ENCODE measurements around the gene PTPRG.

DNA sequence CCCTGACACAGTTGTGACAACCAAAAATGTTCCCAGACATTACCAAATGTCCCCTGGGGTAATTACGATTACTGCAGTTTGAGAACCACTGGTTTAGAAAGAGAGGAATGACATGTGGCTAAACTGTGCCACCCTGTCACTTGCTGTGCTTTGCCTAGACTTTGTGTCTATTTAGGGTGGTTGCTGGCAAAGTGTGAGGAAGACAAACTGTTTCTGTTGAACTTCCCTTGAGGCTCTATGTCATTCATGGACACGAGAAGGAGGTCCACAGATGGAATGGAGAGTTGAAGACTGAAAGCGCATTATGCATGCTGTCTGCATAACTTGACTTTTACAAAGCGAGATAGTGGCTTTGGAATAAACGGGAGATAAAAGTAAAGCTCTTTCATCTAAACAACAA, 495.3 kb downstream of the PTPRG start:
- TF ChIP-seq, protein P1, sequence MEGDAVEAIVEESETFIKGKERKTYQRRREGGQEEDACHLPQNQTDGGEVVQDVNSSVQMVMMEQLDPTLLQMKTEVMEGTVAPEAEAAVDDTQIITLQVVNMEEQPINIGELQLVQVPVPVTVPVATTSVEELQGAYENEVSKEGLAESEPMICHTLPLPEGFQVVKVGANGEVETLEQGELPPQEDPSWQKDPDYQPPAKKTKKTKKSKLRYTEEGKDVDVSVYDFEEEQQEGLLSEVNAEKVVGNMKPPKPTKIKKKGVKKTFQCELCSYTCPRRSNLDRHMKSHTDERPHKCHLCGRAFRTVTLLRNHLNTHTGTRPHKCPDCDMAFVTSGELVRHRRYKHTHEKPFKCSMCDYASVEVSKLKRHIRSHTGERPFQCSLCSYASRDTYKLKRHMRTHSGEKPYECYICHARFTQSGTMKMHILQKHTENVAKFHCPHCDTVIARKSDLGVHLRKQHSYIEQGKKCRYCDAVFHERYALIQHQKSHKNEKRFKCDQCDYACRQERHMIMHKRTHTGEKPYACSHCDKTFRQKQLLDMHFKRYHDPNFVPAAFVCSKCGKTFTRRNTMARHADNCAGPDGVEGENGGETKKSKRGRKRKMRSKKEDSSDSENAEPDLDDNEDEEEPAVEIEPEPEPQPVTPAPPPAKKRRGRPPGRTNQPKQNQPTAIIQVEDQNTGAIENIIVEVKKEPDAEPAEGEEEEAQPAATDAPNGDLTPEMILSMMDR (conservative IDR thresholded peaks at IDR 0.05; ENCODE audit: low read length): no peak
- TF ChIP-seq EZH2phosphoT487 (IDR thresholded peaks at IDR 0.05; ENCODE audit: borderline replicate concordance): no peak

Measured in Loucy (cell line).